RPMI7951 (cell line): Measurements from ENCODE around the gene MRPS6. TPM values are rescaled to one million over a fixed set of nuclear protein-coding genes. Genes with fewer than 3 reads are reported as not detected.
A peak's percentile ranks its signal among the peaks of the same experiment; 100 is the strongest.

Experiments
- DNase-seq: peaks from one replicate; pipeline ENCODE4 v3.0.0-alpha.2; 2012; ENCODE audit warnings: low read depth
- total RNA-seq: library from RNA; depleted of rRNA; stranded (reverse); fragments of >200 nt; shearing (Covaris generic); gene quantifications from 2 replicates; pipeline ENCODE4 v1.2.3, GENCODE V29; 2014

Gene MRPS6
- total RNA-seq, 1 experiment from 2014 or later, result 21.1 TPM

GRCh38 chr21:34100337-34100736 lies 27.0 kb downstream of the MRPS6 start:
- DNase-seq, result no peak

GRCh38 chr21:34100790-34101189 lies 27.4 kb downstream of the MRPS6 start:
- no peak for DNase-seq

GRCh38 chr21:34105947-34106541 lies 32.7 kb downstream of the MRPS6 start:
- DNase-seq, result no peak

DNA sequence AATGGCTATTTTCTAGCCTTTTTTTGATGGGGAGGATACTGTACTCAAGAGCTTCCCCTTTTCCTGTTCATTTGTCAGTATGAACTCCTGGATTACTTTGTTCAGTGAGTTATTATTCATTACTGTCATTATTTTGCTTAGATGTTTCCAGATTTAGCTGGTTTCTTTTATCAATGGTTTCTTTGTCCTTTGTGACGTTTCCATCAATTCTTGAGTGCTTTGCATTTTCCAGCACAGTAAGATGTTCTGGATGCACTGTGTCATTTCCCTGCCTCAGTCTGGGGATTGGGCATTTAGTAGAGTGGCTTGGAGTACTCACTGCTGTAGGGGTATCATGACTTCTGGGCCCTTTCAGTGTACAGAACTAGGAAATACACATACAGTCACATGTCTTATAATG lies 34.2 kb downstream of the MRPS6 start:
- DNase-seq, result no peak

DNA sequence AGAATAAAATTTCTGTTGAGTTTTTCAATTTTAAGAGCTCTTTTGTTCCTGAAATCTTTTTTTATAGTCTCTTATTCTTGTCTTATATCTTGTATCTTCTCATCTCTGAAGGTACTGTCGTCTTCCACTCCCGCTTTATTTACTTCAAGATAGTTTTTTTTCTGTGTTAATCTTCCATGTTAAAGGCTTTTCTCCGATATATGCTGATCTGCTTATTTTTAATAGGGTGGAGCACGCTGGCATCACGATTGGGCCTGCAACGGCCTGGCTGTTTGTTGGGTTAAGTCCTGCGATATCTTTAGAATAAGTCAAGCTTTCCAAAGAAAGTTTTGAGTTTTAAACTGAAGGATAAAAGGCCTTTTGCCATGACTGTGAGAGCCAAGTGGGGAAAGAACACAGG lies 35.7 kb downstream of the MRPS6 start:
- DNase-seq, result no peak

- no peak for DNase-seq
Observed at GRCh38 chr21:34110594-34111202, 37.3 kb downstream of the MRPS6 start.

GRCh38 chr21:34112316-34113033 lies 39.1 kb downstream of the MRPS6 start:
- DNase-seq, result no peak

DNA sequence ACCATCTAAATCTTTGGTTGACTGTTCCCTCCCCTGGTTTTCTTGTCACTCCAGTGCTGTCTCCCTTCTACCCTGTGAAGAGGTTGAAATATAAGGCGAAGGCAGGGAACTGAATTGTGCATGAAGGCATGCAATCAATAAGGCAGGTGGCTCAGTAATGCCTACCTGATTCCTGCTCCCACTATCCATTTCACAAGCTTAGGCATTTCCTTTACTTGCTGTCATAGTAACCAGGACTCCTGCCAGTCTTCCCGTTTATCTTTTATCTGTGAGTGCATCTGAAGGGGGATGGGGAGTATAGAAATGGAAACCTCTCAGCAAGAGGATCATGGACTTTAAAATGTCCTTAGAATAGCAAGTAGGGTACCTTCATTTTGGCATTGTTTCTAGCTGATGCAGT lies 40.5 kb downstream of the MRPS6 start:
- no peak for DNase-seq

- no peak for DNase-seq
Observed at GRCh38 chr21:34115160-34115559, 41.8 kb downstream of the MRPS6 start.

DNA sequence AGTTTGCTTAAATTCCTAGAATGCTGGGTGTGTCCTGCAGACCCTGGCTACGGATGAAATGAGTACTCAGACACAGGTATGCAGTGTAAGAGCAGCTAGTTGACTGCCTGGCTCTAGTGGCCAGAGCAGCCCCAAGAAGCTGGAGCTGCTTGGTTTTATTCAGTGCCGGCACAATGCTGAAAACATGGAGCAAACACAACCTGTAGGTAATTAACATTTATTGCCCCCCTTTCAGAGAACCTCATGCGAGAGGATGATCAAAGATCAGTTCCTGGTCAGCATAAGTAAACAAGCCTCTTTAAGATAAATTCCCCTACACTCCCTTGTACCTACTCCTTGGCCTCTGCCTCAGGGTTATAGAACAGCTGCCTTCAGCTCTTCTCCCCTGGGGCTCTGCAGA lies 43.2 kb downstream of the MRPS6 start:
- no peak for DNase-seq

GRCh38 chr21:34120867-34121266 lies 47.5 kb downstream of the MRPS6 start:
- no peak for DNase-seq

GRCh38 chr21:34122047-34122446 lies 48.7 kb downstream of the MRPS6 start:
- DNase-seq, result no peak

DNA sequence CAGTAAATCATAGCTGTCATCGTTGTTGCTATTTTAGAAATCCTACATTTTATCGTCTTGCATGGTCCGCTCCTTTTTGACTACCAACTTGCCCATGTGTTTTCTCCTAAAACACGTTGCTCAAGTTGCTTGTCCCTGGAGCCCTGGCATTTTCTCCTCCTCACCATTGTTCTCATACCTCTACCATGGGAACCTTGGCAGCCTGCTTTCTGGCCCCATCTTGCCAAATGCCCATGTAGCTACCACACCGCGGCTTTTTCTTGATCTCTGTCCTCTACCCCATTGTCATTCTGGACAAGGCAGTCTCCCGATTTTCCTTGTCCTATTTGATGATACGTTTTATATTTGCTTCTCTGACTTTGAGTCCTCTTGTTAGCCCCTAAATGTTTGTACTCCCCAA lies 50.2 kb downstream of the MRPS6 start:
- no peak for DNase-seq

DNA sequence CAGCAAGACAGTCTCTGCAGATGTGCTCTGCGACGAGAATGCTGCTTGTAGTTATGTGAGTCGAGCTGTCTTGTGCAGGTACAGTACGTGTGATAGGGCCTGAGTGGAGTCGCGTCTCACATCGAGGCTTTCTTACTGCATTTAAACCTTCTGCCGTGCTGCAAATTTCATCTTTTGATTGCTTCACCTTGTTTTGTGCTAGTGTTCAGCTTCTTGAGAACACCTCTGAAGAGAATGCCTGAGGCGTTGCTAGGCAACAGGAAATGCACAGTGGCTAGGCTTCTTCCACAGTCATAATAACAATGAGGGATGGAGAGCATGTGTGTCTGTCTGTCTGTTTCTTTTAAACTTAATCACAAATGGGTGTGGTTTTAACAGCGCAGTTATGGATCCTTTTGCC lies 52.9 kb downstream of the MRPS6 start:
- DNase-seq, result peak; percentile 15

DNA sequence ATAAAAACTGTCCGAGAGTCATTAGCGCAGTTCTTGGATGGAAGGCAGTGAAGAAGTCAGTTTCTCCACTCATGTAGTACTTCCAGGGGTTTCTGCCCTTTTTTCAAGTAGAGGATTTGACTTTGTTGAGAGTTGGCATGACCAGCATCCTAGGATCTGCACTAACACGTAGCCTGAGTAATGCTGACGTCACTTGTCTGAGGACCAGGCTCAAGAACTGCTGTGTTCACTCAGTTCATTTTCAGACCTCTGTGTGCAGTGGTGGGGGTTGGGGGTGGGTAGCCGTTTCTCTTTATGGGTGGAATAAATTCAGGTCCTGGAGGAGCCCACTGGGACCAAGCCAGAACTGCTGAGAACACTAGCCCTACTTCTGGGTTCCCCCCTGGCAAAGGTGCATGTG lies 53.3 kb downstream of the MRPS6 start:
- no peak for DNase-seq

DNA sequence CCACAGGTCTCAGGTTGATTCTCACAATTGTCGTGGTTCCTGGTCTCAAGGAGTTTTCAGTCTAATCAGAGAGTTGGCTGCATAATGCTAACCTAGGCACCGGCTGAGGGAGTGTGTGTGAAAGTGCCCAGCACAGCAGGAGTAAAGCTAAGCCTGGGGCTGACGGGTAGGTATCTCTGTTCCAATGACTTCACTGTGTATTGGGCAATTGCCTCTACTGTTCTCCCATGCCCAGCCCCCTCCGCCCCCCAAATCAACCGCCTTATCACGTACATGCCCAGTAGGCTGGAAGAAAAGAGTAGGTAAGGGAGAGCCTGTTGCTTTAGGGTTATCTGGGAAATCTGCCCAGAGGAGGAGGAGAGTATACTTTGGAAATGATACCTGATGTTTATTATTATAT lies 54.7 kb downstream of the MRPS6 start:
- DNase-seq, result no peak

DNA sequence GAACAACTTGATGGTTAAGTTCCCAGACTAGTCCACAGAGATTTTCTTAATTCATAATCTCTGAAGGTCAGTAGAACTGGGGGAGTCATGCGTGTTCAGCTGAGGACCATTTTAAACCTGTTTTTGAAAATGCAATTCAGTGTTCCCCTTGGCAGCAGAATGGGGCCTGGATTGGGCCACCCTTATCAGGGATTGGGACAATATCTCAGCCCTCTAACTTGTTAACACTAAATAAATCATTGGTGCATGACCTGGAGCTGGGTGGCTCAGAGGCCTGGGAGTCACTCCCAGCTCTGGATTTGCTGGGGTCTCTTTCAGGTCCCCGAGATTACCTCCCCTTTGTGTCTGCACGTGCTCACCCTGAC lies 55.3 kb downstream of the MRPS6 start:
- no peak for DNase-seq

GRCh38 chr21:34129039-34129891 lies 55.9 kb downstream of the MRPS6 start:
- DNase-seq, result peak; percentile 87

- peak; percentile 58 for DNase-seq
Observed at GRCh38 chr21:34129901-34130715, 56.7 kb downstream of the MRPS6 start.

DNA sequence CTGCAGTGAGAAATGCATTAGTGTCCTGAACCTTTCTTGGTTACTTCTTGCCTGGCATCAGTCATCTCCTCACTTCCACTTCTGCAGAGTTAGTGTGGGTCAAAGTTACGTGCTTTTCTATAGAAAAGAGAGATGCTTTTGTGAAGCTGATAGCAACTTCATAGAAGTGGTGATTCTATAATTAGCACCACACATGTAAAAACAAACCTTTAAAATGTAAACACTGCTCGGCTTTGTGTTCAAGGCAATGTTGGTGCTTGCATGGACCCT lies 57.3 kb downstream of the MRPS6 start:
- DNase-seq, result no peak

- DNase-seq, result no peak
Observed at GRCh38 chr21:34131586-34131985, 58.2 kb downstream of the MRPS6 start.

GRCh38 chr21:34132202-34132601 lies 58.8 kb downstream of the MRPS6 start:
- DNase-seq, result no peak
